HepG2 (cell line): Measurements from ENCODE around the gene MED12. TPM values are rescaled to one million over a fixed set of nuclear protein-coding genes. Genes with fewer than 3 reads are reported as not detected.
A peak's percentile ranks its signal among the peaks of the same experiment; 100 is the strongest.

Source experiments
- FOXA3 ChIP-seq: IDR thresholded peaks from 2 replicates; pipeline ENCODE4 v1.6.1; 2016; ENCODE audit warnings: missing genetic modification reagents, missing compliant biosample characterization
- FOXO1 ChIP-seq: sonication (generic); formaldehyde crosslinking; IDR thresholded peaks from 2 replicates; pipeline ENCODE4 v1.4.0; 2020; ENCODE audit warnings: missing genetic modification reagents
- GABPB1 ChIP-seq: IDR thresholded peaks from 2 replicates; pipeline ENCODE4 v1.6.1; 2016; ENCODE audit warnings: mild to moderate bottlenecking, missing genetic modification reagents, moderate library complexity, missing compliant biosample characterization
- HNRNPUL1 ChIP-seq: fragments of 200-400 bp; formaldehyde crosslinking; IDR thresholded peaks from 2 replicates; pipeline ENCODE4 v1.6.1; 2017; ENCODE audit warnings: low read depth, mild to moderate bottlenecking, low read length, moderate library complexity
- IRX3 ChIP-seq: sonication (generic); formaldehyde crosslinking; IDR thresholded peaks from 2 replicates; pipeline ENCODE4 v1.8.1; 2023; ENCODE audit warnings: mild to moderate bottlenecking, low read depth, missing genetic modification reagents, borderline replicate concordance
- MAFK ChIP-seq, 2 experiments: IDR thresholded peaks in 1 of 2; conservative IDR thresholded peaks in 1 of 2; 2 replicates each; pipeline ENCODE4 v1.6.1; 2011; ENCODE audit warnings: improper control_type of control experiment in 2 of 2, low read length in 2 of 2
- MED1 ChIP-seq: sonication (generic); formaldehyde crosslinking; IDR thresholded peaks from 2 replicates; pipeline ENCODE4 v1.4.0; 2020; ENCODE audit warnings: missing genetic modification reagents
- NPAS2 ChIP-seq: sonication (generic); formaldehyde crosslinking; IDR thresholded peaks from 2 replicates; pipeline ENCODE4 v1.8.0; 2022; ENCODE audit warnings: mild to moderate bottlenecking, missing genetic modification reagents, borderline replicate concordance
- PAWR ChIP-seq: sonication (generic); formaldehyde crosslinking; IDR thresholded peaks from 2 replicates; pipeline ENCODE4 v1.4.0; 2020; ENCODE audit warnings: missing genetic modification reagents, mild to moderate bottlenecking, borderline replicate concordance
- SP4 ChIP-seq: sonication (generic); formaldehyde crosslinking; IDR thresholded peaks from 2 replicates; pipeline ENCODE4 v1.8.1; 2023; ENCODE audit warnings: mild to moderate bottlenecking, missing genetic modification reagents
- TBX2 ChIP-seq: sonication (generic); formaldehyde crosslinking; IDR thresholded peaks from 2 replicates; pipeline ENCODE4 v1.5.0; 2020; ENCODE audit warnings: missing genetic modification reagents, mild to moderate bottlenecking, borderline replicate concordance
- ZFP82 ChIP-seq: sonication (generic); formaldehyde crosslinking; IDR thresholded peaks from 2 replicates; pipeline ENCODE4 v1.5.1; 2020; ENCODE audit warnings: mild to moderate bottlenecking, missing genetic modification reagents, borderline replicate concordance
- ZFP90 ChIP-seq: sonication (generic); formaldehyde crosslinking; IDR thresholded peaks from 2 replicates; pipeline ENCODE4 v1.8.0; 2022; ENCODE audit warnings: missing genetic modification reagents, mild to moderate bottlenecking, inconsistent platforms, borderline replicate concordance
- ZNF264 ChIP-seq: sonication (generic); formaldehyde crosslinking; IDR thresholded peaks from 2 replicates; pipeline ENCODE4 v1.4.0; 2020; ENCODE audit warnings: missing genetic modification reagents
- ZNF460 ChIP-seq: sonication (generic); formaldehyde crosslinking; IDR thresholded peaks from 2 replicates; pipeline ENCODE4 v1.5.1; 2020; ENCODE audit warnings: missing genetic modification reagents, mild to moderate bottlenecking, borderline replicate concordance
- ZNF607 ChIP-seq: sonication (generic); formaldehyde crosslinking; IDR thresholded peaks from 2 replicates; pipeline ENCODE4 v1.5.1; 2020; ENCODE audit warnings: missing genetic modification reagents, mild to moderate bottlenecking, borderline replicate concordance
- ZNF660 ChIP-seq: sonication (generic); formaldehyde crosslinking; IDR thresholded peaks from 2 replicates; pipeline ENCODE4 v1.5.1; 2020; ENCODE audit warnings: mild to moderate bottlenecking, low read depth, missing genetic modification reagents, borderline replicate concordance
- ZNF776 ChIP-seq: sonication (generic); formaldehyde crosslinking; IDR thresholded peaks from 2 replicates; pipeline ENCODE4 v1.4.0; 2020; ENCODE audit warnings: mild to moderate bottlenecking, missing genetic modification reagents
- ZSCAN31 ChIP-seq: sonication (generic); formaldehyde crosslinking; IDR thresholded peaks from 2 replicates; pipeline ENCODE4 v1.5.0; 2020; ENCODE audit warnings: low read depth, mild to moderate bottlenecking, missing genetic modification reagents
- polyA plus RNA-seq, 8 experiments: library from polyadenylated mRNA; depleted of rRNA in 3 of 8; stranded (reverse) in 7 of 8; unstranded in 1 of 8; fragments of >200 nt; fragmentation: Illumina TruSeq in 4 of 8; extraction: Trizol in 4 of 8; gene quantifications; 2 replicates each; pipeline versions ENCODE4 v1.2.1 to v1.2.3, GENCODE V29; 2011 to 2016; ENCODE audit warnings: low read depth in 4 of 8, missing spikeins in 1 of 8, mixed read lengths in 1 of 8; ENCODE audit not compliant: insufficient read depth in 1 of 8
- total RNA-seq, 5 experiments: library from RNA; depleted of rRNA; stranded (reverse); fragments of >200 nt; fragmentation: Illumina TruSeq; extraction: Trizol; gene quantifications; 2 replicates each; pipeline ENCODE4 v1.2.3, GENCODE V29; 2016; ENCODE audit warnings: low read depth in 1 of 5
- TF ChIP-seq, protein P1 (sequence below): sonication (generic); formaldehyde crosslinking; IDR thresholded peaks from 2 replicates; pipeline ENCODE4 v1.4.0; 2020; ENCODE audit warnings: mild to moderate bottlenecking, missing genetic modification reagents
- TF ChIP-seq, protein P2 (sequence below): IDR thresholded peaks from 2 replicates; pipeline ENCODE4 v1.6.1; 2016
- TF ChIP-seq, protein P3 (sequence below): sonication (generic); formaldehyde crosslinking; IDR thresholded peaks from 2 replicates; pipeline ENCODE4 v1.4.0; 2020; ENCODE audit warnings: missing genetic modification reagents, low read depth, mild to moderate bottlenecking, borderline replicate concordance
- TF ChIP-seq, protein P4 (sequence below): sonication (generic); formaldehyde crosslinking; IDR thresholded peaks from 2 replicates; pipeline ENCODE4 v1.5.0; 2020; ENCODE audit warnings: missing genetic modification reagents
- TF ChIP-seq, protein P5 (sequence below): sonication (generic); formaldehyde crosslinking; IDR thresholded peaks from 2 replicates; pipeline ENCODE4 v1.5.0; 2020; ENCODE audit warnings: missing genetic modification reagents, mild to moderate bottlenecking, borderline replicate concordance

MED12 gene
- total and polyA plus RNA-seq, 2 of the 13 experiments (the other 11 are each of a cell fraction or from before 2014, with no cell fraction given): 9.4 to 15.0 TPM

DNA sequence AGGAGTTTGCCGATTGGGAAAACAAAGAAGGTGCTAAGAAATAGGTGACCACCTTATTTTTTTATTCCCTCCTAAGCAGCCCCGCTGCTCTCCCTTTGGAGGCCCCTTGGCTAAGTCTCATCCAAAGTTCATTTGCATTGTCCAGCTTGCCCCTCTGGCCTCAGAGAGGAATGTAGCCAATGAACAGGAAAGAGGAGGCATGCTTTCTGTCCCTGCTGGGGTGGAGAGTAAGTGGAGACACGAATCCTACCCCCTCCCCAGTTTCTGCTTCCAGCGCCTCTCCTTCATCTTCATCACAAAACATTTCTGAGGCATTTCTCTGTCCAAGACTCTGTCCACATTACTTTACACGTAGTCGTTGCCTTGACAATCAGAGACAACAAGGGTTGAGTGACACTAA is 64.9 kb downstream of the MED12 start (continued):
- TF ChIP-seq ZFP90 (CRISPR knock-in tag) (no peak), ZNF776 (CRISPR knock-in tag) (no peak), TBX2 (CRISPR knock-in tag) (no peak), MED1 (CRISPR knock-in tag) (0 out of 2 replicates have a peak, but pooled peaks have one; percentile 35), MAFK (conservative IDR thresholded peaks at IDR 0.05 in 1 of 2, IDR thresholded peaks at IDR 0.05 in 1 of 2; ENCODE audit: low read length in 2 of 2) (no peak), PAWR (CRISPR knock-in tag) (no peak), ZFP82 (CRISPR knock-in tag) (no peak), ZNF660 (CRISPR knock-in tag) (no peak), SP4 (CRISPR knock-in tag) (no peak), ZNF607 (CRISPR knock-in tag) (no peak), ZNF264 (CRISPR knock-in tag) (no peak), FOXO1 (CRISPR knock-in tag) (no peak), FOXA3 (no peak), ZNF460 (CRISPR knock-in tag) (no peak), GABPB1 (CRISPR knock-in tag) (no peak), HNRNPUL1 (no peak), NPAS2 (no peak), ZSCAN31 (no peak), IRX3 (CRISPR knock-in tag) (no peak)
- TF ChIP-seq, protein P1, sequence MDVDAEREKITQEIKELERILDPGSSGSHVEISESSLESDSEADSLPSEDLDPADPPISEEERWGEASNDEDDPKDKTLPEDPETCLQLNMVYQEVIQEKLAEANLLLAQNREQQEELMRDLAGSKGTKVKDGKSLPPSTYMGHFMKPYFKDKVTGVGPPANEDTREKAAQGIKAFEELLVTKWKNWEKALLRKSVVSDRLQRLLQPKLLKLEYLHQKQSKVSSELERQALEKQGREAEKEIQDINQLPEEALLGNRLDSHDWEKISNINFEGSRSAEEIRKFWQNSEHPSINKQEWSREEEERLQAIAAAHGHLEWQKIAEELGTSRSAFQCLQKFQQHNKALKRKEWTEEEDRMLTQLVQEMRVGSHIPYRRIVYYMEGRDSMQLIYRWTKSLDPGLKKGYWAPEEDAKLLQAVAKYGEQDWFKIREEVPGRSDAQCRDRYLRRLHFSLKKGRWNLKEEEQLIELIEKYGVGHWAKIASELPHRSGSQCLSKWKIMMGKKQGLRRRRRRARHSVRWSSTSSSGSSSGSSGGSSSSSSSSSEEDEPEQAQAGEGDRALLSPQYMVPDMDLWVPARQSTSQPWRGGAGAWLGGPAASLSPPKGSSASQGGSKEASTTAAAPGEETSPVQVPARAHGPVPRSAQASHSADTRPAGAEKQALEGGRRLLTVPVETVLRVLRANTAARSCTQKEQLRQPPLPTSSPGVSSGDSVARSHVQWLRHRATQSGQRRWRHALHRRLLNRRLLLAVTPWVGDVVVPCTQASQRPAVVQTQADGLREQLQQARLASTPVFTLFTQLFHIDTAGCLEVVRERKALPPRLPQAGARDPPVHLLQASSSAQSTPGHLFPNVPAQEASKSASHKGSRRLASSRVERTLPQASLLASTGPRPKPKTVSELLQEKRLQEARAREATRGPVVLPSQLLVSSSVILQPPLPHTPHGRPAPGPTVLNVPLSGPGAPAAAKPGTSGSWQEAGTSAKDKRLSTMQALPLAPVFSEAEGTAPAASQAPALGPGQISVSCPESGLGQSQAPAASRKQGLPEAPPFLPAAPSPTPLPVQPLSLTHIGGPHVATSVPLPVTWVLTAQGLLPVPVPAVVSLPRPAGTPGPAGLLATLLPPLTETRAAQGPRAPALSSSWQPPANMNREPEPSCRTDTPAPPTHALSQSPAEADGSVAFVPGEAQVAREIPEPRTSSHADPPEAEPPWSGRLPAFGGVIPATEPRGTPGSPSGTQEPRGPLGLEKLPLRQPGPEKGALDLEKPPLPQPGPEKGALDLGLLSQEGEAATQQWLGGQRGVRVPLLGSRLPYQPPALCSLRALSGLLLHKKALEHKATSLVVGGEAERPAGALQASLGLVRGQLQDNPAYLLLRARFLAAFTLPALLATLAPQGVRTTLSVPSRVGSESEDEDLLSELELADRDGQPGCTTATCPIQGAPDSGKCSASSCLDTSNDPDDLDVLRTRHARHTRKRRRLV (CRISPR knock-in tag): no peak
- TF ChIP-seq, protein P2, sequence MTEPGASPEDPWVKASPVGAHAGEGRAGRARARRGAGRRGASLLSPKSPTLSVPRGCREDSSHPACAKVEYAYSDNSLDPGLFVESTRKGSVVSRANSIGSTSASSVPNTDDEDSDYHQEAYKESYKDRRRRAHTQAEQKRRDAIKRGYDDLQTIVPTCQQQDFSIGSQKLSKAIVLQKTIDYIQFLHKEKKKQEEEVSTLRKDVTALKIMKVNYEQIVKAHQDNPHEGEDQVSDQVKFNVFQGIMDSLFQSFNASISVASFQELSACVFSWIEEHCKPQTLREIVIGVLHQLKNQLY (CRISPR knock-in tag): no peak
- TF ChIP-seq, protein P3, sequence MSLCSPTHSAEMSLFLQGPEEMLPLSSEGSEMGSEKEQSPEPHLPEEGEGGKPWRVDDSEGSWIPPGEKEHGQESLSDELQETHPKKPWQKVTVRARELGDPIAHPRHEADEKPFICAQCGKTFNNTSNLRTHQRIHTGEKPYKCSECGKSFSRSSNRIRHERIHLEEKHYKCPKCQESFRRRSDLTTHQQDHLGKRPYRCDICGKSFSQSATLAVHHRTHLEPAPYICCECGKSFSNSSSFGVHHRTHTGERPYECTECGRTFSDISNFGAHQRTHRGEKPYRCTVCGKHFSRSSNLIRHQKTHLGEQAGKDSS (CRISPR knock-in tag): 0 out of 2 replicates have a peak, but pooled peaks have one; percentile 31
- TF ChIP-seq, protein P4, sequence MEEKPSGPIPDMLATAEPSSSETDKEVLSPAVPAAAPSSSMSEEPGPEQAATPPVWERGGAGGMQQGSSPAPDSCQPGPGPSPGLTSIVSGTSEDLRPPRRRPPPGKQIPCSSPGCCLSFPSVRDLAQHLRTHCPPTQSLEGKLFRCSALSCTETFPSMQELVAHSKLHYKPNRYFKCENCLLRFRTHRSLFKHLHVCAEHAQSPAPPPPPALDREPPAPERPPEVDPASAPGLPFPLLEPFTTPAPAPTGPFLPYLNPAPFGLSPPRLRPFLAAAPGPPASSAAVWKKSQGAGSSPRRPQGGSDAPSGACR (CRISPR knock-in tag): no peak
- TF ChIP-seq, protein P5, sequence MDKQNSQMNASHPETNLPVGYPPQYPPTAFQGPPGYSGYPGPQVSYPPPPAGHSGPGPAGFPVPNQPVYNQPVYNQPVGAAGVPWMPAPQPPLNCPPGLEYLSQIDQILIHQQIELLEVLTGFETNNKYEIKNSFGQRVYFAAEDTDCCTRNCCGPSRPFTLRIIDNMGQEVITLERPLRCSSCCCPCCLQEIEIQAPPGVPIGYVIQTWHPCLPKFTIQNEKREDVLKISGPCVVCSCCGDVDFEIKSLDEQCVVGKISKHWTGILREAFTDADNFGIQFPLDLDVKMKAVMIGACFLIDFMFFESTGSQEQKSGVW (CRISPR knock-in tag): no peak
